ENCODE data around the gene HSBP1. TPM values are rescaled to one million over a fixed set of nuclear protein-coding genes. Genes with fewer than 3 reads are reported as not detected.
A peak's percentile ranks its signal among the peaks of the same experiment; 100 is the strongest.

HSBP1 gene
- total RNA-seq, 2 experiments from 2014 or later = 72.1 to 72.8 TPM

DNA sequence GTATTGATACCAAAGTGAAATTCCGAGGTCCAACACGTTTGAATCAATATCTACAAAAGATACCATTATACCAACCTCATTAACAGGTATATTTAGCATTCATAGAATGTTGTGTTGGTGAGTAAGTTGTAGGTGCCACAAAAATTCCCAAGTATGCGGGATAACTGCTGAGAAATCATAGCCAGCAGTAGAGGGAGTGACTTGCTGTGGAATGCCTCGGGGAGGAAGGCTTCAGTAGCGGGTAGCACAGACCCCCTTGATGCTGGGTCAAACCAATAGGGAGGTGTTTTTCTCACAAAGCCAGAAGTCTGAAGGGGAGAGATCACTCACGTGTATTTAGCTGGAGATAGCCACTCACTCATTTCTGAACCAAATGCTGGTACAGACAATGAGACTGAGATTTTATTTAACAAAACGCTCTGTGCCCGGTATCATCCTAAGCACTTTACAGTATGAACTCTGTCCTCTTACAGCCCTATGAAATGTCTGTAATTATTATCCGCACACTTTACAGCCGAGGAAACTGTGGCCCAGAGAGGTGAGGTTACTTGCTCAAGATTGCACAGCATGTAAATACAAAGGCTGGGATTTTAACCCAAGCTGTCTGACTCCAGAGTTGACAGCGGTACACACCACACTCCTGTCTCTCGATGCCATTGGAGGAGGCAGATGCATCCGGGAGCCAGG is 23.1 kb downstream of the HSBP1 start:
- CTCF ChIA-PET = no interaction called here

DNA sequence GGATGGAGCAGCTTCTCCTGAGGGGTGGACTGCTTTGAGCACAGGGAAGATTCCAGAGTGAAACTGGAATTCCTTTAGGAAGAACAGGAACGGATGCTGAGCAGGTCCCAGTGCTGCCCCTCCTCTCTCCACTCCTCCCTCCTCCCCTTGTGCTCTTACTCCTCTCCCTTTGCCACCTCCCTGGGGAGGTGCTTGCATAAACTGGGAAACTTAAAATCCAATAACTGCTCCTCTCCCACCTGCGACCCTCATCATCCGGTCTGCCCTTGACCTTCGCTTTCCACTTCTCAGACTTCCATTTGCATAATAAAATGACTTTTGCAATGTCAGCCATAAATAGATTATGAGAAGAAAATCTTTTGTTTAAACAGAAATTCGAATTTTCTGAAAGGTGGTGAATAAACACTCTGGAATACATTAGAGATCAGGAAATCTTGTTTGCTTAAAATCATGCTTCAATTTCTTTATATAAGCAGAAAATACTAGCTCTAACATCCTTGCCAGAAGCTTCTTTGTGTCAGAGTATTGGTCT is 23.7 kb downstream of the HSBP1 start:
- no peak overlapping the region for H3K4me3 Mint-ChIP-seq
- no peak overlapping the region for H3K27ac Mint-ChIP-seq
- H3K36me3 Mint-ChIP-seq (ENCODE audit: low read depth) = no peaks in the 10 kb centered on the region
- no peak for DNase-seq
- CTCF ChIA-PET = no interaction called here
- H3K27me3 Mint-ChIP-seq (ENCODE audit: low read depth) = no peaks in the 10 kb centered on the region
- H3K4me1 Mint-ChIP-seq (ENCODE audit: low read depth) = peaks cover 13% of the 10 kb centered on the region
- no peaks in the 10 kb centered on the region for H3K9me3 Mint-ChIP-seq
- intact Hi-C loops (cut with micrococcal nuclease) = no loop called here

More for the DNA sequence above, 23.1 kb downstream of the HSBP1 start:
- Mint-ChIP-seq H3K36me3 (ENCODE audit: low read depth) (no peaks in the 10 kb centered on the region), H3K27me3 (ENCODE audit: low read depth) (no peaks in the 10 kb centered on the region), H3K4me3 (no peak overlapping the region), H3K9me3 (no peaks in the 10 kb centered on the region), H3K4me1 (ENCODE audit: low read depth) (peaks cover 10% of the 10 kb centered on the region), H3K27ac (no peak overlapping the region)
- intact Hi-C loops (cut with micrococcal nuclease) = no loop called here
- no peak for DNase-seq

DNA sequence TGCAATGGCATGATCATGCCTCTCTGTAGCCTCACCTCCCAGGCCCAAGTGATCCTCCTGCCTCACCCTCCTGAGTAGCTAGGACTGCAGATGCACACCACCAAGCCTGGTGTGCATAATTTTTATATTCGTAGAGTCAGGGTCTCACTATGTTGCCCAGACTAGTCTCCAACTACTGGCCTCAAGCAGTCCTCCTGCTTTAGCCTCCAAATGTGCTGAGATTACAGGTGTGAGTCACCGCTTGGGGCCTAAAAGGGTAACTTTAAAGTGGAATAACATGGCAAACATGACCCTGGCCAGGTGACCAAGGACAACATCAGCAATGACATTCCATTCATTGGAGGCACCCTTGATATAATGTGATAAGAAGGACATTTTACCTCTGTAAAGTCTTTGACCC is 26.1 kb downstream of the HSBP1 start:
- Mint-ChIP-seq H3K4me3 (no peak overlapping the region), H3K36me3 (ENCODE audit: low read depth) (no peaks in the 10 kb centered on the region), H3K4me1 (ENCODE audit: low read depth) (peaks cover 14% of the 10 kb centered on the region), H3K9me3 (no peaks in the 10 kb centered on the region), H3K27me3 (ENCODE audit: low read depth) (peaks cover 9% of the 10 kb centered on the region), H3K27ac (no peak overlapping the region)
- no peak for DNase-seq
- CTCF ChIA-PET = interaction anchor here (0.6 to 1.1 kb wide), 3 partner anchors 17 to 54 kb away, joined by 3 to 4 read pairs (median 4); no protein-coding TSS in a partner anchor
- intact Hi-C loops (cut with micrococcal nuclease) = no loop called here

DNA sequence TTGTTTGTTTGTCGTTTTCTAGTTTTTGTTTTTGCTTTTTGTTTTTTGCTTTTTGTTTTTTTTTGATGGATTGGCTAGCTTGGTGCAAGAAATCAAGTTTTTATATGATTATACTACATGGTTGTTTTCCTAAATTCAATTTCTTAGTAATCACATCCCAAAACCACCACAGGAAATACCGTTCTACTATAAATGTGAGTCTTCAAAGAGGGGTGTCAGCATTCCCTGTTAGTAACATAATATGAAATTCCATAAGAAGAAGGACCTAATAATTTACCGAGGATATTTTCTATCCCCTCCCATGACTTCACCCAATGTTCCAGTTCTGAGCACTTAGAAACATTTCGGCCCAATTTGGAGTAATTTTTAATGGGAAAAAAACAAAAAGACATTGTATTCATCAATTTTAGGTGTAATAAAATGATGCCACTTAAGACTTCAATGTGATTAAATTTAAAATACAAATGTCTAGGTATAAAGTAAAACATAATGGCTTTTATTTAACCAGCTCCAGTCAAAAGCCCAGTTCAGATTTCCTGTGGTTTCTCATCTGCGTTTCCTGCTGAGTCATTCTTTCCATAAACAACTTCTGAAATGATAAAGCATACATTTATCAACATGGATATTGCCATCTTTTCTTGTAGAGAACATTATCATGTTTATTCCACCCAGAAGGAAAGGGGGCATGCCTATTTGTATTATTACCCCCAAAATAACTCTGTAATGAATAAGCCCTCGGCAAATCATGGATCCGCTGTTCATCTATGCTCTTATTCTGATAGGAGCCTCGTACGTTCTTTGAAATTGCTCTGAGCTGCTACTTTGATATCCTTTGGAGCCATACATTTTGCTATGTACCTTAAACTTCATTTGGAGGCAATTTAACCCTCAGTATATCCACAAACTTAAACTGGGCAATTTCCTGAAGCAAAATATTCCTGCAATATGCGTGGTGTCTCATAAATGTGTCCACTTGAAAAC is 28.1 kb downstream of the HSBP1 start:
- intact Hi-C loops (cut with micrococcal nuclease) = no loop called here
- Mint-ChIP-seq H3K4me1 (ENCODE audit: low read depth) (peaks cover 14% of the 10 kb centered on the region), H3K9me3 (no peaks in the 10 kb centered on the region), H3K27ac (no peak overlapping the region), H3K36me3 (ENCODE audit: low read depth) (no peaks in the 10 kb centered on the region), H3K4me3 (no peak overlapping the region), H3K27me3 (ENCODE audit: low read depth) (peaks cover 9% of the 10 kb centered on the region)
- CTCF ChIA-PET = no interaction called here
- DNase-seq = peak; percentile 8

DNA sequence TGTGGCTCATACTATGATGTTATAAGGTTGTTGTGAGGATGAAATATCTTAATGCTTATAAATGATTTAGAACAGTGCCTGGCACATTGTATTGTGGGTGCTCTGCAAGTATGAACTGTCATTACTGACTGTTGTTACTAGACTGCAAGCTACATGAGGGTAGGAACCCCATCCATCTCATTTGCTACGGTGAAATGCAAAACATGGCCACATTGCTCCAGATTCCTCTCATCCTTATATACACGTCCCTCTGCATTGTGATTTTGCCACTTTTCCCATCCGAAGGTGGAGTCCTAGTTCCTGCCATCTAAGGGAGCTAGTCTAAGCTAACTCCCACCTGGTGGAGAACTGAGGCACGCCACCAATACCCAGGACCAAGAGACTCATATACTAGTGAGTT is 29.8 kb downstream of the HSBP1 start:
- Mint-ChIP-seq H3K27me3 (ENCODE audit: low read depth) (peaks cover 9% of the 10 kb centered on the region), H3K27ac (no peak overlapping the region), H3K4me3 (no peak overlapping the region), H3K9me3 (no peaks in the 10 kb centered on the region), H3K36me3 (ENCODE audit: low read depth) (no peaks in the 10 kb centered on the region), H3K4me1 (ENCODE audit: low read depth) (peaks cover 14% of the 10 kb centered on the region)
- intact Hi-C loops (cut with micrococcal nuclease) = no loop called here
- CTCF ChIA-PET = interaction anchor here (1.2 kb wide), 1 partner anchor 10 kb away, joined by 3 read pairs; no protein-coding TSS in a partner anchor
- no peak for DNase-seq

DNA sequence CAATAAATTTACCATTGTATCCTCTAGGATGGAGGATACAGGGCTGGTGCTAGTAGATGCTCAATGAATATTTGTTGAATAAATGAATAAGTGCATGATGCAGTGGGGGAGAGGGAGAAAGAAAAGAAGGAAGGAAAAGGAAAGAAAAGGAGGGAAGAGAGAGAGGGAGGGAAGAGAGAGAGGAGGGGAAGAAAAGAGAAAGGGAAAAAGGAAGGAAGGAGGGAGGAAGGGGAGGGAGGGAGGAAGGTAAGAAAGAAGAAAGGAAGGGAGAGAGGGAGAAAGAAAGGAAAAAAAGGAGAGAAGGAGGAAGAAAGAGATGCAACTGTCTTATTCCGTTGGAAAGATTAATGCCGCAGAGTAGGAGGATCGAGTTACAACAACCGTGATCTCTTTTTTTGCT is 30.4 kb downstream of the HSBP1 start:
- Mint-ChIP-seq H3K4me1 (ENCODE audit: low read depth) (peaks cover 14% of the 10 kb centered on the region), H3K27ac (no peak overlapping the region), H3K4me3 (no peak overlapping the region), H3K36me3 (ENCODE audit: low read depth) (no peaks in the 10 kb centered on the region), H3K27me3 (ENCODE audit: low read depth) (peaks cover 9% of the 10 kb centered on the region), H3K9me3 (no peaks in the 10 kb centered on the region)
- intact Hi-C loops (cut with micrococcal nuclease) = no loop called here
- CTCF ChIA-PET = no interaction called here
- no peak for DNase-seq

DNA sequence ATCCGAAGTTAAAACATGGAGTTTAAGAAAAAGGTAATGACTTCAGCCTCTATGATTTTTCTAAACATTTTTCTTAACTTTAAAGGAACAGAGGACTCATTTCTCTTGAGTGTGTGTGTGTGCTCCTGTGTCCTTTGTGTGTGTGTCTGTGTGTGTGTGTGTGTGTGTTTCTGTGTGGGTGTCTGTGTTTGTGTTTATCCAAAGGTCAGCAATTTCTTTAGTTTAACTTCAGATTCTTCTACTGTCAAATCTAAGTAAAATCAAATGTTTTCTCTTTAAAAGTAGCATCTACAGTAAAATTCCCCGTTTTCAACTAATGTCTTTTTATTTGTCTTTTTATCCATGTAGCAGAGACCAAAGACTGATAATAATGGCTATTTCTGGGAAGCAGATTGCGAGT is 31.8 kb downstream of the HSBP1 start:
- CTCF ChIA-PET = no interaction called here

DNA sequence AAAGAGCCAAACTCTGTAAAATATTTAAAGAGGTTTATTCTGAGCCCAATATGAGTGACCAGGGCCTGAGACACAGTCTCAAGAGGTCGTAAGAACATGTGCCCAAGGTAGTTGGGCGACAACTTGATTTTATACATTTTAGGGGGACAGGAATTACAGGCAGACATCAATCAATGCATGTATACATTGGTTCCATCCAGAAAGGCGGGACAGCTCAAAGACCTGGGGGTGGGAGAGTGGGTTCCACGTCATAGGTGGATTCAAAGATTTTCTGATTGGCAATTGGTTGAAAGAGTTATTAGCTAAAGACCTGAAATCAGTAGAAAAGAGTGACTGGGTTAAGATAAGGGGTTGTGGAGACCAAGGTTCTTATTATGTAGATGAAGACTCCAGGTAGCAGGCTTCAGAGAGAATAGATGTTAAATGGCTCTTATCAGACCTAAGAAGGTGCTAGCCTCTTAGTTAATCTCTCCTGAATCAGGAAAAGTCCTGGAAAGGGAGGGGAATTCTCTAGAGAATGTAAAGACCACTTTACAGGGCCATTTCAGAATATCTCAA is 32.4 kb downstream of the HSBP1 start:
- H3K4me3 Mint-ChIP-seq = no peak overlapping the region
- intact Hi-C loops (cut with micrococcal nuclease) = no loop called here
- CTCF ChIA-PET = no interaction called here
- no peak overlapping the region for H3K27ac Mint-ChIP-seq
- DNase-seq = no peak
- H3K27me3 Mint-ChIP-seq (ENCODE audit: low read depth) = peaks cover 9% of the 10 kb centered on the region
- no peaks in the 10 kb centered on the region for H3K36me3 Mint-ChIP-seq (ENCODE audit: low read depth)
- H3K9me3 Mint-ChIP-seq = no peaks in the 10 kb centered on the region
- peaks cover 14% of the 10 kb centered on the region for H3K4me1 Mint-ChIP-seq (ENCODE audit: low read depth)

More for the DNA sequence above, 31.8 kb downstream of the HSBP1 start:
- no peak for DNase-seq
- H3K27me3 Mint-ChIP-seq (ENCODE audit: low read depth) = peaks cover 9% of the 10 kb centered on the region
- intact Hi-C loops (cut with micrococcal nuclease) = no loop called here
- no peaks in the 10 kb centered on the region for H3K36me3 Mint-ChIP-seq (ENCODE audit: low read depth)
- H3K4me3 Mint-ChIP-seq = no peak overlapping the region
- no peaks in the 10 kb centered on the region for H3K9me3 Mint-ChIP-seq
- peaks cover 14% of the 10 kb centered on the region for H3K4me1 Mint-ChIP-seq (ENCODE audit: low read depth)
- H3K27ac Mint-ChIP-seq = no peak overlapping the region

DNA sequence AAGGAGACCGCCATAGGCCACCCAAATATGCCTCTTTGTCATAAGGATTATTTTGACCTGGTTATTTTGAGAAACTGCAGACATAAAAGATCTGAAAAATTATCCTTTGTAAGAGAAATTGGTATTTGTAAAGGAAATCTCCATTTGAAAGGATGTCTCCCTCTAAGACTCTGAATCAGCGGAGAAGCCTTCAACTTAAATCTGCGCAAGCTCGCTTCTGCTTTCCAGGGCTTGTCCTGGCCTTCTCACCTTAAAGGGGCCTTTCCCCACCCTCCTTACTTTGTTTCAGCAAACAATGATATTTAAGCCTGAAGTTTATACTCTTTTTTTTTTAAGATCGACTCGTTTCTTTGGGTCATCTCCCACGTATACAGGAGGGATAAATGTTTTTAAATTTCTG is 34.5 kb downstream of the HSBP1 start:
- no peaks in the 10 kb centered on the region for H3K36me3 Mint-ChIP-seq (ENCODE audit: low read depth)
- no peaks in the 10 kb centered on the region for H3K4me1 Mint-ChIP-seq (ENCODE audit: low read depth)
- CTCF ChIA-PET = interaction anchor here (0.7 kb wide), 1 partner anchor 14 kb away, joined by 3 read pairs; no protein-coding TSS in a partner anchor
- H3K9me3 Mint-ChIP-seq = no peaks in the 10 kb centered on the region
- peaks cover 8% of the 10 kb centered on the region for H3K27me3 Mint-ChIP-seq (ENCODE audit: low read depth)
- DNase-seq = no peak
- H3K4me3 Mint-ChIP-seq = no peak overlapping the region
- H3K27ac Mint-ChIP-seq = no peak overlapping the region
- intact Hi-C loops (cut with micrococcal nuclease) = no loop called here

DNA sequence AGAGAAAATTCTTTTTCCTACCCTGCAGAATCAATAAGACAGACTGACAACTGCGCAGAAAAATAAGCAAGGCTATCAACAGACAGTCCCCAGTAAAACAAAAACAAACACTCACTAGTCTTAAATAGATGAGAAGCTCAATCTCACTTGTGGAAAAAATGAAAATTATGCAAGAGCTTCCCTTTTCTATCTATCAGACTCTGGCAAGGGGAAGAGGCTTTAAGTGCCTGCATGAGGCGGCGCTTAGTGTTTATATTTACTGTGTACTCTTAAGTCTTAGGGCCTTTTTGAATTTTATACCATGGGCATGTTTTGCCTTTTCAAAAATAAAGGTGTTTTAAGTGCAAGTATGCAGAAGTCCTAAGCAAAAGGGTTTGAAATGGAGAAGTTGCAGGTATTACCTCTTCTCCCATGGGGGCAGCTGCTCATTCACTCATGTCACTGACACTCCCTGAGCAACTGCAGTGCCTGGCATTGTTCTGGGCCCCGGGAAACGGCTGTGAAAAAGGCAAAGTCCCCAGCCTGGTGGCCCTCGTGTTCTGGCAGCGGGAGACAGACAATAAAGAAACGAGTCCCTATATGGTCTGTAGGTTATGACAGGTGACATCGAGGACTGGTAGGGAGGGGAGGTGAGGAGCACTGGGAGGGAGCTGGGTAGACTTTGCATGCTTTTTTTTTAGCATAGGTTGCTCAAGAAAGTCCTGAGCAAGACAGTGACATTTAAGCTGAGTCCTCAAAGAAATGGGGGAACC is 35.2 kb downstream of the HSBP1 start:
- intact Hi-C loops (cut with micrococcal nuclease) = no loop called here
- peaks cover 2% of the 10 kb centered on the region for H3K27me3 Mint-ChIP-seq (ENCODE audit: low read depth)
- H3K4me1 Mint-ChIP-seq (ENCODE audit: low read depth) = no peaks in the 10 kb centered on the region
- H3K9me3 Mint-ChIP-seq = no peaks in the 10 kb centered on the region
- no peak overlapping the region for H3K4me3 Mint-ChIP-seq
- no peak for DNase-seq
- no peak overlapping the region for H3K27ac Mint-ChIP-seq
- no peaks in the 10 kb centered on the region for H3K36me3 Mint-ChIP-seq (ENCODE audit: low read depth)
- CTCF ChIA-PET = no interaction called here

DNA sequence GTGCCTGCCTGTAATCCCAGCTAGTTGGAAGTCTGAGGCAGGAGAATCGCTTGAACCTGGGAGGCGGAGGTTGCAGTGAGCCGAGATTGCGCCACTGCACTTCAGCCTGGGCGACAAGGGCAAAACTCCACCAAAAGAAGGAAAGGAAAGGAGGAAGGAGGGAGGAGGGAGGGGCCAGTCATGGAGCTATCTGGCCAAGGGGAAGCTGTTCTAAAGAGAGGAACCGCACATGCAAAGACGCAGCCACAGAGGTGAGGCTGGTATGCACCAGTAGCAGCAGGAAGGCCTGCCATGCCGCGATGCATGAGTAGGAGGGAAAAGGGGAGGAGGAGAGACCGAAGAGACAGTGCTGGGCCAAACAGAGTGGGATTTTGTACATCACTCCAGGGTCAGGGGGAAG is 35.9 kb downstream of the HSBP1 start:
- no peak overlapping the region for H3K27ac Mint-ChIP-seq
- no peaks in the 10 kb centered on the region for H3K36me3 Mint-ChIP-seq (ENCODE audit: low read depth)
- DNase-seq = no peak
- H3K27me3 Mint-ChIP-seq (ENCODE audit: low read depth) = no peaks in the 10 kb centered on the region
- H3K9me3 Mint-ChIP-seq = no peaks in the 10 kb centered on the region
- intact Hi-C loops (cut with micrococcal nuclease) = no loop called here
- H3K4me1 Mint-ChIP-seq (ENCODE audit: low read depth) = no peaks in the 10 kb centered on the region
- CTCF ChIA-PET = no interaction called here
- H3K4me3 Mint-ChIP-seq = no peak overlapping the region

DNA sequence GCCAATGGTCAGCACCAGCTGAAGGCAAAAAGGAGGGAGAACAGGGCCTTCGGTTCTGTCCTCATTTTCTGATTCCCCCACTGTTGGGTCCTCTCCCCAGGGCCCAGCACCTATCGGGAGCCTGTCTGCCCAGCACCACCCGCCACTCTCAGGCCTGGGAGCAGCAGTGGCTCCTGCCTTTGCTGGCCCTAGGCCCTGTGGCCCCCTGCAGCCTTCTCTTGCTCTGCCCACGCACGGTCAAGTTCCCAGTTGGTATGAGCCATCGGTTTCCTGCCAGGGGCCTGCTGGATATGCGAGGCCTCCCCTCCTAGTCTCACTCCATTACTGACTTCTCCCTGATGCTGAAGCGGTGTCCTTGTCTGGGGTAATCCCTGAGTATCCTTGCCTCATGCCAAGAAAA is 37.5 kb downstream of the HSBP1 start:
- H3K9me3 Mint-ChIP-seq = no peaks in the 10 kb centered on the region
- H3K27me3 Mint-ChIP-seq (ENCODE audit: low read depth) = no peaks in the 10 kb centered on the region
- no peak overlapping the region for H3K27ac Mint-ChIP-seq
- CTCF ChIA-PET = interaction anchor here (1.2 kb wide), 1 partner anchor 19 kb away, joined by 4 read pairs; no protein-coding TSS in a partner anchor
- intact Hi-C loops (cut with micrococcal nuclease) = no loop called here
- no peaks in the 10 kb centered on the region for H3K4me1 Mint-ChIP-seq (ENCODE audit: low read depth)
- H3K4me3 Mint-ChIP-seq = no peak overlapping the region
- H3K36me3 Mint-ChIP-seq (ENCODE audit: low read depth) = no peaks in the 10 kb centered on the region
- no peak for DNase-seq

Data from activated naive CD4-positive, alpha-beta T cell treated with anti-CD3 and anti-CD28 coated beads for 36 hours (primary cell).